ENCODE results near the gene PKN1. TPM values are rescaled to one million over a fixed set of nuclear protein-coding genes. Genes with fewer than 3 reads are reported as not detected.
A peak's percentile ranks its signal among the peaks of the same experiment; 100 is the strongest.
"Not testable (repeated sequence)": the region's sequence is repeated elsewhere in the genome, so short reads cannot be mapped to it uniquely, and the experiment has no call there.

PKN1 gene
- total RNA-seq, 1 experiment from 2014 or later = 223 TPM

GRCh38 chr19:14496029-14496833 is 63.1 kb downstream of the PKN1 start, which contains the start of gene GIPC1:
Gene GIPC1, minus strand, starts transcription at chr19:14496127. Its CDS starts 13,151 bp downstream, at chr19:14482976.
- in situ Hi-C loops (cut with HindIII; ENCODE audit: low pct_unique_long_range_greater_than_20kb, low sequenced_read_pairs) = no loop called here
- peak; percentile 100 for DNase-seq (ENCODE audit: low read depth)

- DNase-seq (ENCODE audit: low read depth) = peak; percentile 73
- in situ Hi-C loops (cut with HindIII; ENCODE audit: low pct_unique_long_range_greater_than_20kb, low sequenced_read_pairs) = no loop called here
These were observed 63.7 kb downstream of the PKN1 start for GRCh38 chr19:14496834-14497227.

GRCh38 chr19:14497228-14497921 is 64.3 kb downstream of the PKN1 start:
- in situ Hi-C loops (cut with HindIII; ENCODE audit: low pct_unique_long_range_greater_than_20kb, low sequenced_read_pairs) = no loop called here
- no peak for DNase-seq (ENCODE audit: low read depth)

GRCh38 chr19:14502334-14503092 is 69.4 kb downstream of the PKN1 start:
- in situ Hi-C loops (cut with HindIII; ENCODE audit: low pct_unique_long_range_greater_than_20kb, low sequenced_read_pairs) = no loop called here
- DNase-seq (ENCODE audit: low read depth) = peak; percentile 41

- in situ Hi-C loops (cut with HindIII; ENCODE audit: low pct_unique_long_range_greater_than_20kb, low sequenced_read_pairs) = no loop called here
- no peak for DNase-seq (ENCODE audit: low read depth)
These were observed 70.2 kb downstream of the PKN1 start for GRCh38 chr19:14503285-14503684.

GRCh38 chr19:14504575-14504974 is 71.5 kb downstream of the PKN1 start:
- in situ Hi-C loops (cut with HindIII; ENCODE audit: low pct_unique_long_range_greater_than_20kb, low sequenced_read_pairs); DNase-seq (ENCODE audit: low read depth): not testable (repeated sequence)

GRCh38 chr19:14505488-14506239 is 72.6 kb downstream of the PKN1 start:
- peak; percentile 99 for DNase-seq (ENCODE audit: low read depth)
- in situ Hi-C loops (cut with HindIII; ENCODE audit: low pct_unique_long_range_greater_than_20kb, low sequenced_read_pairs) = no loop called here

- in situ Hi-C loops (cut with HindIII; ENCODE audit: low pct_unique_long_range_greater_than_20kb, low sequenced_read_pairs) = no loop called here
- peak; percentile 87 for DNase-seq (ENCODE audit: low read depth)
These were observed 74.8 kb downstream of the PKN1 start for GRCh38 chr19:14507704-14508542.

- in situ Hi-C loops (cut with HindIII; ENCODE audit: low pct_unique_long_range_greater_than_20kb, low sequenced_read_pairs) = no loop called here
- DNase-seq (ENCODE audit: low read depth) = peak; percentile 80
These were observed 77.5 kb downstream of the PKN1 start for GRCh38 chr19:14510311-14511228.

GRCh38 chr19:14511229-14511593 is 78.1 kb downstream of the PKN1 start:
- DNase-seq (ENCODE audit: low read depth) = no peak

GRCh38 chr19:14512406-14512961 is 79.4 kb downstream of the PKN1 start:
- in situ Hi-C loops (cut with HindIII; ENCODE audit: low pct_unique_long_range_greater_than_20kb, low sequenced_read_pairs) = no loop called here

More at GRCh38 chr19:14511229-14511593, 78.1 kb downstream of the PKN1 start:
- in situ Hi-C loops (cut with HindIII; ENCODE audit: low pct_unique_long_range_greater_than_20kb, low sequenced_read_pairs) = no loop called here

GRCh38 chr19:14514215-14514863 is 81.2 kb downstream of the PKN1 start:
- in situ Hi-C loops (cut with HindIII; ENCODE audit: low pct_unique_long_range_greater_than_20kb, low sequenced_read_pairs) = no loop called here

More at GRCh38 chr19:14512406-14512961, 79.4 kb downstream of the PKN1 start:
- DNase-seq (ENCODE audit: low read depth) = no peak

GRCh38 chr19:14515501-14516047 is 82.5 kb downstream of the PKN1 start:
- DNase-seq (ENCODE audit: low read depth) = no peak
- in situ Hi-C loops (cut with HindIII; ENCODE audit: low pct_unique_long_range_greater_than_20kb, low sequenced_read_pairs) = no loop called here

More at GRCh38 chr19:14514215-14514863, 81.2 kb downstream of the PKN1 start:
- no peak for DNase-seq (ENCODE audit: low read depth)

- DNase-seq (ENCODE audit: low read depth) = no peak
- in situ Hi-C loops (cut with HindIII; ENCODE audit: low pct_unique_long_range_greater_than_20kb, low sequenced_read_pairs) = no loop called here
These were observed 83.0 kb downstream of the PKN1 start for GRCh38 chr19:14516048-14516534.

GRCh38 chr19:14516746-14517438 is 83.8 kb downstream of the PKN1 start:
- in situ Hi-C loops (cut with HindIII; ENCODE audit: low pct_unique_long_range_greater_than_20kb, low sequenced_read_pairs) = no loop called here
- no peak for DNase-seq (ENCODE audit: low read depth)
